HG03139 (cell line): ENCODE results near the gene MAGI2.

Experiments used
- ATAC-seq: cut with Tn5 transposase; IDR thresholded peaks from one replicate; pipeline ENCODE4 v1.9.1; 2021; ENCODE audit not compliant: unreplicated experiment

The MAGI2 gene

DNA sequence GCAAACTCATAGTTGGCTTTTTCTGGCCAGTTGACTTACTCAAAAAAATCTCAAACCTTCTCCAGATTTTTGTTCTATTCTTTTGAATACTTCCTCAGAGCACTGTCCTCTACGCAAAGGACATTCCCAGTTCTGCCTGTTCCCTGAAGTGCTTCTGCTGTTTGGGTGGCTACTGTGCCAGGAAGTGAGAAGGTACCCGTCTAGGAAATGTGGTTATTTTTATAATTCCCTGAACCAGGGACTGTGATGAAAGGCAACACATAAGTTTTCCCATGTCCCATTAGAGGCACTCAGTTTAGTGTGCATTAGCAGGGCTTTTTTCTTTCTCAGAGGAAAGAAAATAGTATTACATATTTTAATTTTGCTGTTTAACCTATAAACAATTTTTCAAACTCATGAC lies 1284.6 kb downstream of the MAGI2 start:
- ATAC-seq: no peak

DNA sequence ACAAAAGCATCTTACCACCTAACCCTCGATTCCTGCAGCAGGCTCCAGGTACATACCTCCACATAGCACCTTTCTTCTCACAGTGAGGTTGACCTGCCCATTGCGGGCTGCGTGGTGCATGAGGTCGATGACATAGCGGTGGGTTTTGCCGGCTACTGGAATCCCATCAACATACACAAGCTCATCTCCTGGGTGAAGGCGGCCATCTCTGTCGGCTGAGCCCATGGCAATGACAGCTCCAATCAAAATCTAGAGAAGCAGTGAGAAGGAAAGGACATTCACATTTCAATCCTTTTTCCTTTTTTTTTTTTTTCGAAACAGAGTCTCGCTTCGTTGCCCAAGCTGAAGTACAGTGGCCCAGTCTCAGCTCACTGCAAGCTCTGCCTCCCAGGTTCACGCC lies 1285.6 kb downstream of the MAGI2 start:
- no peak for ATAC-seq

DNA sequence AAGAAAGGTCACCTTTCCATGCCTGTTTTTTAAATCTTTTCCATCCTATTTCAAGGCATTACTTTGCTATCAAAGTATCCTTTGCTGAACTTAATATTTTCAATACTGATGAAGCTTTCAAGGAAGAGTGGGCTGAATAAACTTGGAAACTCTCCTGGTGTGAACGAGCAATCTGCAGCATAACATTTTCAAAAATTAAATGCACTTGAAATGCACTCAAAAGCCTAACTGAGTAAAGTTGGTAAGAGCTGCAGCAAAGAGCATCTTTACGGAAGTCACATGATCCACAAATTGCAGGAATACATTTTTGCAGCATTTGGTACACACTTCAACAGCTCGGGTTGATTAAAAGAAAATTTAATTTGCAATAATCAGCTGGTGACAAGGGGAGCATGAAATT lies 1287.6 kb downstream of the MAGI2 start:
- no peak for ATAC-seq

DNA sequence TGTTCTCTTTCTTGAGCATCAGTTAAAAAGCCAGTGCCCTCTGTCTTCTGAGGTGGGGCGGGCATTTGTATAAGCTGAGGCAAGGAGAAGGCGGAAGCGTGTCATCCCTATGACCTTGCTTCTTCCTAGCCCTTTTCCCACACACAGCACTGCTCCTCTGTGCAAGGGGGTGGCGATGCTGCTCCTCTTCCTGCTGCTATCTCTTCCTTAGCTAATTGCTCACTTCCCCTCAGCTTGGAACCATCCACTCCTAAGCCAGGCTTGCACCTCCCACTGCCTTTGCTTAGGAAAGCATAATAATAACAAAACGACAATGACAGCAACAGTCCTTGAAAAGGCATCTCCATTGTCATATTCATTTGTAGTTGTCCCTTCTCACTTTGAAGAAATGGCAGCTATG lies 1288.0 kb downstream of the MAGI2 start:
- no peak for ATAC-seq

DNA sequence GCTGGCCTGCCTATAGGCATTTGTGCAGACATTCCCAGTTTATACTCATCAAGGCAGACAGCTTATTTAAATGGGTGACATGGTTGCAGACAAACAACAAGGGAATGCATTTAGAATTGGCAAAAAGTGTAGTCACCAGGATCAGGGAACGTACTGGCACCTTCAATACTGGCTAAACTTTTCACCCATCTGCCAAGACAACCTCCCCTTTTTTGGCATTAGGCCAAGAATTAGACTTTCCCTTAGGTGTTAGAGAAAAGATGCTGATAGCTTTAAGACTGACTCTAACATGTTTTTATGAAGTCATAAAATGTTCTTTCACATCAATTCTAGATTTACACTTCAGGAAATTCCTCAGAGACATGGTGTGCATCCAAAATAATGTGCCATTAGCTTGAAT lies 1289.0 kb downstream of the MAGI2 start:
- no peak for ATAC-seq

DNA sequence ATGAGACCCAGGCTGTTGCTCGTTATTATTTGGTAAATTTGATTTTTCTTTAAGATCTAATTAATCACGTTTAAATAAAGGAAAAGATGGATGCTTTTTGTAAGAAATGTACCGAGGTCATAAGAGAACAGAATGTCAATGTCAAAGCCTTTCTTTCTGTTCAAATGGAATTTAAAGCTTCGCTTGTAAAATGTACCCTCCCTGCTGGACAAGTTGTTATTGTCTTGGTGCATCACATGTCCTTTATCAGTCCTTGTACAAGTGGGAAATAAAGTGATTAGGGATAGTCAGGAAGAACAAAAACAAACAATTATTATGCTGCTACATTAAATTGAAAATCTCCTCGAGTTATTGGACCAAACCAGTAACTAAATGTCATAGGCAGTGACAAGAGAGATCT lies 1291.7 kb downstream of the MAGI2 start:
- no peak for ATAC-seq

DNA sequence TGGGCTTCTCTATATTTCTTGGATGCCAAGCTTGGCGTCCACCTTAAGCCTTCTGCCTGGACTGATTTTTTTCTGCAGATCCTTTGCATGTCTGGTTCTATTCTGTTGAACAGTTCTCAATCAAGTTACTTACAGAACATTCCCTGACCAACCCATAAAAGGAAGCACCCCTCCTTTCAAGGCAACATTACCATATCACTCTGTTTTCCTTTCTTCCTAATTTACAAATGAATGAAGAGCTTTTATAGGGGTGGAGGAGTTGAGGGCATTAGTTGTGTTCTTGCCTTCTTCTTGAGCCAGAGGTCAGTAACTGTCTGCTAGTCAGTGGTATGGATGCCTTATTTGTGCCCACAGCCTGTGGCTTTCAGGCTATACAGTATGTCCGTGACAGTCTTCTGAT lies 1293.9 kb downstream of the MAGI2 start:
- ATAC-seq: no peak

DNA sequence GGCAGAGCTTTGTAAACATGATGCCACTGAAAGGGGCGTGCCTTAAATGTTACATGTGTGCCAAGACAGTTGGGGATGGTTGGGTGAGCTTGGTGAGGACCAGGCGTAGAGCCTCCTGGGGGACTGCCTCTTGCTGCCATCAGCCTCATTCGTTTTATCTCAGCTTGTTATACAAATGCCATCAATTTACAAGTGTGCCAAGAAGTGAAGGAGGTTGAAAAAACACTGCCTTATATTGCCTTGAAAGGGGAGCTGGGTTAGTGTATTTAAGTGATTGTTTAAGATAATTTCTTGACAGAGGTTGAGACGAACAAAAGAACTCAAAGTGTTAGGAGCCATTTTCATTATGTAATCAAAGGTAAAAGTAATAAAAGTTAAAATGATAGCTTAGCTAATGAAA lies 1300.2 kb downstream of the MAGI2 start:
- ATAC-seq: no peak

DNA sequence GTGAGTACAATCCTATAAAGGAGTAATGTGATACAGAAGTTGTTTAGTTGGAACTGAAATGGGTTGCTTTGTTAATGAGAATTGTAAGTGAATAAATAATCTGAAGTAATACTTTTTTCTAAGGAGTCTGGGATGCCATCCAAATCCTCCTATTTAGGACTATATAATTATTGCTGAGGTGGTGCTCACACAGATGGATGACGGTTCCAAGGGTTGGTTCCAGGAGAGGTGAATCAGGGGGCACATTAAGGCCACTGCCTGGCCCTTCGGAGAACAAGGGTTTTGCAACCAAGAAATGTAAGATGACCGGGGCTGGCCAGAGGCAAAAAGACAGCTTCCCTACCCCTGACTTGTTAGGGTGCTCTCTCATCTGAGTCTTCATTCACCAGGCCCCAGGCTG lies 1302.2 kb downstream of the MAGI2 start:
- no peak for ATAC-seq

DNA sequence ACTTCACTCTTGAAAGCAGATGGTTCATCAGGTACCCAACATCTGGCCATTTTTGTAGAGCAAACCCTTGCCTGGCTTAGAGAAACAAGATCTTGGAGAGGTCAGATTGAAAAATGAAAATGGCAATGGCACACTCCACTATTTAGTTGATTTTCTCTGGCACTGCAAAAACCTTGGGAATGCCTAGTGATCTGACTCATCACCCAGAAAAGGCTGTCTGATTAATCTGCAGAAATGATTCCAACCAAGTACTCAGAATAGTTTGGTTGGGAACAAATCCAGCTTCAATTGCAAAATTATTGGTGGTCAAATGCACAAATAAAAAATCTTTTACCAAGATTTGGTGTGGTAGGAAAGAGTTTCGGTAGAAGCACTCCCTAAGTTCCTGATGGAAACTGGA lies 1303.7 kb downstream of the MAGI2 start:
- no peak for ATAC-seq

DNA sequence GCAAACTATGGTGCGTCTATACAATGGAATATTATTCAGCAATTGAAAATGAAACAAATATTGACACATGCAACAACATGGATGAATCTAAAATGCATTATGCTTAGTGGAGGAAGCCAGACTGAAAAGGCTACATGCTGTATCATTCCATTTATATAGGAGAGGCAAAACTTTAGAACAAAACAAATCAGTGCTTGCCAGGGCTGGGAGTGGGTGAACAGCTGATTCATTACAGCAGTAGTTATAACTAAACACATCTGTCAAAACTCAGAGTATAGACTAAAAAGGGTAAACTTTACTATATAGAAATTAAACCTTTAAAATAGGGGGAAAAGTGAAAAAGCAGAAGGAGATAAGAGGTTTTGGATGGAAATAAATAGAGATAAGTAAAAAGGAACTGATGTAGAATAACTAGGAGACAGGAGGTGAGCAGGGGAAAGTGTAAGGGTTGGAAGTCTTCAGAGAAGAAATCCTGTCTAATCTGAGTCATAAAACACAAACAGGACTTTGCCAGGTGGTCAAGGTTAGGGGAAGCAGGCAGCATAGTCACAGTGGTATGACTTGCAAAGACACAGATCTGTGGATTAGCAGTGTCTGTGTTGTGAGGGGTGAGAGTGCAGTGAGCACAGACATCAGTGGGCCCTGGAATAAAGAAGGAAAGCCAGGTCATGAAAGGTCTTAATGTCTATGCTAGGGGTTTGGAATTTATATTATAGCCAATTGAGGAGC lies 1305.1 kb downstream of the MAGI2 start:
- no peak for ATAC-seq

DNA sequence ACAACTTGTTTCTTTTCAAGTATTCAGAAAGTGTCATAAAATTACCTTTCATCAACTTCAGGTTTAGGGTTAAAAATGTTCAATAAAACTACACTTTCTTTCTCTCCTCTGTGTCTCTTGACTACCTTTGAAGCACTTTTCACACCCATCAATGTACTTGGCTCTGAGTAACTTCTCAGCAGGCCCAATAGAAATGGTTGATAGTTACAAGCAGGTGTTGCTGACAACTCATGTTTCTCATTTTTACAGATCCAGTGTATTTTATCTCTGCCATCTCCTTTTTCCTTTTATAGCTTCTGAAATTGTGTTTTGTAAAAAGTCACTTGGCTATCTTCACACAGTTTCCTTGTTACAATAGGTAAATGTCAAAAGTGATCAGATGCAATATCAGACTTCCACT lies 1306.9 kb downstream of the MAGI2 start:
- no peak for ATAC-seq

DNA sequence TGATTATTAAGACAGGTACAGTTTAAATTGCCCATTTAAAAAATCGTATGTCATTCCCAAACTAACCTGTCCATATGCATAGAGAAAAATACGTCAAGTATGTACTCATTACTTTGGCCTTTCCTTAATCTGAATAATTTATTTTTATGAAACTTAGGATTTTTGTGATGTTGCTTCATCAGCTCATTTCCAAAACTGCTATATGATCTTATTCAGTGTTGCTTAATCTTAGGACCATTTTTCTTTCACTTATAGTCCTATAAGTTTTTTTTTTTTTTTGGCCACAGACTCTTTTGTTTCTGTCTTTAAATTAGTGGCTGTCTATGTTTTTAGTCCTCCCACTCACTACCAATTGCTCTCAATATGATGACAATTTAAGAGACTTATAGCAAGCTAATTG lies 1309.8 kb downstream of the MAGI2 start:
- ATAC-seq: no peak

DNA sequence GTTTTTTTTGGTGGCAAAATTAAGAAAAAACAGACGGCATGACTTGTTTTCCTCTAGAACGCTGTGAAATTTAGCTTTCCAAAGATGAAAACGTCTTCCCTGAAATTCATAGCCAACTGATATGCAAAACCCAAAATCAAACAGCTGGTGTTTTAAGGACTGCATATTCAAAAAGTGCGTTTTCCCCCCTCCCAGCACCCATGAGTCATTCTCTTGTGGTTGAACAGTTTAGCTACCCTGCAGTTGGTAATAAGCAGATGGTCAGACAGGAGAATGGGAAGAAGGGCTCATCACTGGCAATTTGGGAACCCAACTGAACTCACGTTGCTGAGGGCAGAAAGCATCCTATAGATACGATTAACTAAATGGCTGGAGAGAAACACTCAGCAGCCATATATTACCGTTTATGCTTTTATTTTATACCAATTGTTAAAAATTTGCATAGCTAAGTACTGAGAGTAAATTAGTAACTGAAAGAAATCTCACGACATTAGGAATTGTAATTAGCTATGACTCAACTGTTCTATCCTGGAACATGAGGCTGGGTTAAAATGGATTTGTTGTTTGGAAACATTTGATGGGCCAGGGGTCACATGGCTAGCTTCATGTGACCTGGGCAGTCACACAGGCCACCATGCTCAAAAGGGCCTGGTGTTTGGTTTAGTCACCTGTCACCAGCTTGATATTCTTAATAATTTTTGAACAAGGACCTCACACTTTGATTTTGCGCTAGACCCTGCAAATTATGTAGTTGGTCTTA lies 1311.8 kb downstream of the MAGI2 start:
- ATAC-seq: no peak

DNA sequence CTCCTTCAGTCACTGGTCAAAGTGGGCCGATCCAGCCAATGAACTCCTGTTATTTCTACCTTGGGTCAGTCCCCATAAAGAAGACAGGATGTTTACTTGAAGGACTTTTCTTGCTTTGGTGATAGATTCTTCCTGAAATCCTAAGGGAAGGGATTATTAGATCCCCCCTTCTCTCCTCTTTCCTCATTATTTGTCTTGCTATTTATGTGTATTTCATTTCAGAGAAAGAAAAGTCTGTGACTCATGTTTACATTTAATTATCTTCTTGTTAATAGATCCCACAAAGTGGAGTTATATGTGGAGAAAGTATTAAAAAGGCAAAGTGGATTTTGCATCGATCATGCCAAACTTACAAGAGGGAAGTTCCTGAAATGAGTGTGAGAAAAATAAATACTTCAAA lies 1313.4 kb downstream of the MAGI2 start:
- ATAC-seq: no peak

DNA sequence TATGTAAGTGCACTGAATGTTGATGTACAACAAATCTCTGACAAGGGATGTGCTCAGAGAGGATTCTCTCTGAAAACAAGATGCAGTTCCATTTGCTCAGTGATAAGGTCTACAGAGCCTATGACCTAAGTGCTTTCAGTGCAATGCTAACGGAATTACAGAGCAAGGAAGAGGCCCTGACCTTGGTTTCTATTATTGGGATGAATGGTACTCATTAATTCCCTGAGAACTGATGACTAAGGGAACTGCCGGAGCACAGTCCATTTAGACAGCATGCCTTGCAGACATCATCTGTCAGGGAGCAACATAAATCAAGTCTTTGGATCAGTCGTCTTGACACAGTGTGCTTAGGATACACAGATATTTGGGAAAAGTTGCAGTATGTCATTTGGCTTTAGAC lies 1314.1 kb downstream of the MAGI2 start:
- no peak for ATAC-seq

DNA sequence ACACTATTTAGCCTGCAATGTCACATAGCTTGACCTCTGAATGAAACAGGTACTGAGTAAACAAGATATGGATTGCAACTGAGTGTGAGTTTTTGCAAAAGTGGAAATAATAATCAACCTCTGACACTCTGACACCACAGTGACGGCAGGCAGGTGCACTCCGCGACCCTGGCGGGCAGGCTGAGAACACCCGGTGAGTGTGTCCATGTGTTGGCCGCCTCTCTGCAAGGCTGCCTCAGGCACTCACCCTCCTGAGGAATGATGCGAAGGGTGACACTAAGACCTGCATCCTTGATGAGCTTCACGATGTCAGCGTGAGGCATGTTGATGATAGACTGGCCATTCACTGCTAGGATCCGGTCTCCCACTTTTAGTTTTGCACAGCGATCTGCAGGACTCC lies 1318.7 kb downstream of the MAGI2 start:
- ATAC-seq: no peak

DNA sequence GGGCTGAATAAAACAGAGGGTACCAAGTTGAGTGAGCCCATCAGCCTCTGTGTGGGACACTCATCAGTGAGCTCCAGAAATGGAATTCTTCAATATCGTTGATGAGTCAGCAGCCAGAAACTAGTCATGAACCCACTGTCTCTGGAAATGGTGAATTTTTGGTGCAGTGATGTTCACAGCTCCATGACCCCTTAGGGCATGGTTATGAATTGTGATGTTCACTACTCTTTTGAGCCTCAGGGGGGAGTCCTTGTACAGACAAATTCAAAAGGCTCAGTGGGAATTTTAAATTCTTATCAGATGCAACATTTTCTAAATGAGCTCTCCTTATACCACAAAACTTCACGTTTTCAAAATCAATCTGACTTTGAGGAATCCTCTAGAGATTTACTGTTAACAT lies 1319.2 kb downstream of the MAGI2 start:
- no peak for ATAC-seq

DNA sequence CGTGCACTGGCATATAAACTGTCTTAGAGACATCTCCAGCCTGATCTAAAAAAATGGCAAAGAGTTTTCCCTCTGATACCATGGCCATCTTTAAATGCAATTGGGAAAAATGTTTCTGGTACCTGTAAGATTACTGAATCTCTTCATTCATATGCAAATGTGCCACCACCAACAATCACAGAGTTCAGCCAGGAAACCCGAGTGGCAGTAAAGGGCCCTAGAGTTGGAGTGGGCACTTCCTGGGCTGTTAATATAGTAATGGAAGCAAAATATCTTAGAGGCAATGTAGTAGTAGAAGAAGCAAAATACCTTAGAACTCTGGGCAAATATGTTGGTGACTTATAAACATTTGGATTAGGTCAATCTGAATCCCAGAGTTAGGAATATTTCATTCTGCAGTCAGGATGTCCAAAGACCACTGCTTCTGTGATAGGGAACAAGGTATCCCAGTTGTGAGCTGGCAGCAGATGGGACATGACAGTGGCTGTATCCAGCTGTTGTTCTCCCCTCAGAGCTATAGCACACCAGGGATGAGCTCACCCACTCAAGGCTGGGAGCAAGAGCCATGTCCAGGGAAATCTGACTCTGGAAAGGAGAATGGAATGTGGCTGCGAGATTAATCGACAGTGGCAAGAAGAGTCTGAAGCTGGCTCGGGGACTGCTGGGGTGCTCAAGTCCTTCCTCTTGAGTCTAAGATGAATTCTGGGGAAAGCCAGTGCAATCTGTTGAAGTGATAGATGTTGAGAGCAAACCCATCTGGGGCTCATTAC lies 1322.8 kb downstream of the MAGI2 start:
- no peak for ATAC-seq

DNA sequence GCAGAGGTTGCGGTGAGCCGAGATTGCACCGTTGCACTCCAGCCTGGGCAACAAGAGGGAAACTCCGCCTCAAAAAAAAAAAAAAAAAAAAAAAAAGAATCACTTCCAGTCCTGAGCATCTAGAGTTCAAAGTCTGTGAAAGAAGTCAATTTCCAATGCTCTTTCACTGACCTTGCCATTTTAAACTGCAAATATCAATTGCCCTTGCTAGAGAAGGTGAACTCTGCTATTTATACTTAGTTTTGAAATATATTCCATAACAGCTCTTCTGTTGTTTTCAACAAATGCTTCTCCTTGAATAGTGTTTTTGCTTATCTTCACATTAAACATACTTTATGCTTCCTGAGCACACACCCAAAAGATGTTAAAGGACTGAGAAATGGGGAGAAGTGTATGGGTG lies 1323.6 kb downstream of the MAGI2 start:
- no peak for ATAC-seq

DNA sequence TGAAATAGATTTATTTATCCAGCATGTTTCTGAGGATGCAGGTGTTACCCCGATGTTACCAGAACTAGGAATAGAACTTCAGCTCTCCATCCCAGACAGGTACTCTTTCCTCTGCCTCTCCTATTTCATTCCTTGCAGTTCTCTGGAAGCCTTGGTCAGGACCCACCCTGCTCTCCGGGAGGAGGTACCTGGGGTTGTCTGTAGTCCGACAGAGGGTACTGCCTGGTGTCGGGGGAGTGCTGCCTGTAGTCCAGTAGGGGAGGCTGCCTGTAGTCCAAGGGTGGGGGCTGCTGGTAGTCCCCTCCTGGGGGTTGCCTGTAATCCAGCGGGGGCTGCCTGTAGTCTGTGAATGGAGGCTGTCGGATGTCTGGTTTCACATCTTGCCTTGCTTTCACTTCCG lies 1326.5 kb downstream of the MAGI2 start:
- no peak for ATAC-seq

DNA sequence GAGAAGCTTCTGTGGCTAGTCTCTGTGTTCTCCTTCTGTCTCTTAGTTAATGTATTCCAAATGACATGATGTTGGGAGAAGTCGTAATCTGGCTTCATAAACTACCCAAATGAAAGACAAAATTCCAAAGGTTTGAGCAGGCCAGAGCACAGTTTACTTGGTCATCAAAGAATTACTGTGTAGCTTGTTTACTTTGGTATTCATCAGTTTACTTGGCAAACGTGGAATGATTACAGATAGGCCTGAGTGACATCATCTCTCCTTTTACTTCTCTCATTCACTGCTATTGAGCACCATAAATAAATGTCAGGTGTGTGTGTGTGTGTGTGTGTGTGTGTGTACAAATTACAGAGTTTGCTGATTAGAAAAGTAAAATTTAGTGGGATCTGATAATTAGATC lies 1327.6 kb downstream of the MAGI2 start:
- ATAC-seq: no peak
